NCI-H2171 (cell line): ENCODE data around the gene FAF2.

Experiments
- DNase-seq: peaks from one replicate; lab custom pipeline; 2025; lab: John Stamatoyannopoulos, UW

The FAF2 gene

GRCh38 chr5:176507911-176508310, 59.7 kb downstream of the FAF2 start:
- DNase-seq = no peak

DNA sequence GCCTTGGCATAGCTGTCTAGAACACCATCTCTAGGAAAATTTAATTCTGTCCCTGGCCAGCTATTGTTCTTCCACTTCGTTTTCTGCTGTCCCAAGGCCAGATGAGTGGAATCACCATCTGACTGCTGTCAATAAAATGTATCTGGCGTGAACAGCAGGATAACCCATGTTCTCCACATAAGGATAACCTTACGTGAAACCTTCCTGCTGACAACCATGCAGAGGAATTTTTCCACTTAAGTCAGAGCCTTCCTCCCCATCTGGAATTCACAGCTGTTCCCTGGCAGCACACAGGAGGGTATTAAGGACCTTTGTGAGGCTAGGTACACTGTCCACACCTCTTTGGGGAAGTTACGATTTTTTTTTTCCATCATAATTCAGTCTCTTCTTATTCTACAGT, 60.4 kb downstream of the FAF2 start:
- no peak for DNase-seq

- DNase-seq = no peak
These were observed 65.6 kb downstream of the FAF2 start for GRCh38 chr5:176513788-176514187.

GRCh38 chr5:176514244-176514950, 66.2 kb downstream of the FAF2 start:
- no peak for DNase-seq

- no peak for DNase-seq
These were observed 67.2 kb downstream of the FAF2 start for GRCh38 chr5:176515396-176515795.

DNA sequence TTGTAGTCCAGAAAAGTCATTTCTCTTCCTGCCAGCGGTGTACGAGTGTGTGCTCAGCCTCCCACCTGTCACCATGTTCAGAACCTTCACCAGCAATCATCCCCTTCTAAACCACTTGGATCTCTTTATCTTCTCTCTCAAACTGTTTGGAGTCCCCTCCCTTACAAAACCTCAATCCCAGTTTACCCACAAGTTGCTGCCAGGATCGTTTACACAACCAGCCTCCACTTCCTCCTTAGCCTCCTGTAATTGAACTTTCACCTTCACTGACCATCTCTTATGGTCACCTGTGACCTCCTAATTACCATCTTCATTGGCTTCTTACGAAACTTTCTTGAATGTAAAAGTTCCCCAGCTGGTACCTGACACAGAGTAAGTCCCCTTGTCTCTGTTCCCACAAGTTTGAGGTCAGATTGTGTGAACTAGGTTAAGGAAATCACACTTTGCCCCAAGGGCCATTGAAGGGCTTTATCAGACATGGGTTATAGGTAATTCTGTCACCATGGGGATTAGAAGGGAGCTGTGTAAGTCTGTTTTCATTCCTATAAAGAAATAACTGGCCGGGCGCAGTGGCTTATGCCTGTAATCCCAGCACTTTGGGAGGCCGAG, 69.0 kb downstream of the FAF2 start:
- DNase-seq = no peak

GRCh38 chr5:176519810-176520720, 71.9 kb downstream of the FAF2 start:
- DNase-seq = no peak

DNA sequence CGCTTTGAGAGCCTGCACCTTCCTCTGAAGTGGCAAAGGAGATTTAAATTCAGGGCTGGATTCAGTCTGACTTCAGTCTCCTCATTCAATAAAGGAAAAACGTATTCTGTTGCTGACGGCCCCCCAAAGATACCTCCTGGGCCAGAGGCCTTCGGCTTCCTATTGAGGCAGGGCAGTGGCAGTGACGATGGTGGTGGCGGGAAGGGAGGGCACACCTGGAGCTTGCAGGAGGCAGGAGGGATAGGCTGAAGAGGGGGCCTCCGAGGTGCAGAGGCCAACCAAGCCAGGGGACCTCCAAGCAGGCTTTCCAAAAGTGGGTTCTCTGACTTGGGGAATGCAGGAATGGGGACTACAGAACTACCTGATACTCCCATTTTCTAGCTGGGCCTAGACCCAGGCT, 73.1 kb downstream of the FAF2 start:
- no peak for DNase-seq

GRCh38 chr5:176521699-176522263, 73.6 kb downstream of the FAF2 start:
- no peak for DNase-seq

- no peak for DNase-seq
These were observed 76.0 kb downstream of the FAF2 start for GRCh38 chr5:176524138-176524537.

DNA sequence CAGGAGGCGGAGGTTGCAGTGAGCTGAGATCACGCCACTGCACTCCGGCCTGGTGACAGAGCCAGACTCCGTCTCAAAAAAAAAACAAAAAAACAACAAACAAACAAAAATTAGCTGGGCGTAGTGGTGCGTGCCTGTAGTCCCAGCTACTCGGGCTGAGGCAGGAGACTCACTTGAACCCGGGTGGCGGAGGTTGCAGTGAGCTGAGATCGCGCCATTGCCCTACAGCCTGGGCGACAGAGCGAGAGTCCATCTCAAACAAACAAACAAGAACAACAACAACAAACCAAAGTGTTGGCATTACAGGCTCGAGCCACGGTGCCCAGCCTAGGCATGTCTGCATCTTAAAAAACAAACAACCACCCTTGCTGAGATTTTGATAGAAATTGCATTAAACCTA, 76.8 kb downstream of the FAF2 start:
- no peak for DNase-seq

GRCh38 chr5:176525677-176526076, 77.5 kb downstream of the FAF2 start:
- DNase-seq = no peak

GRCh38 chr5:176526462-176526861, 78.3 kb downstream of the FAF2 start:
- no peak for DNase-seq

DNA sequence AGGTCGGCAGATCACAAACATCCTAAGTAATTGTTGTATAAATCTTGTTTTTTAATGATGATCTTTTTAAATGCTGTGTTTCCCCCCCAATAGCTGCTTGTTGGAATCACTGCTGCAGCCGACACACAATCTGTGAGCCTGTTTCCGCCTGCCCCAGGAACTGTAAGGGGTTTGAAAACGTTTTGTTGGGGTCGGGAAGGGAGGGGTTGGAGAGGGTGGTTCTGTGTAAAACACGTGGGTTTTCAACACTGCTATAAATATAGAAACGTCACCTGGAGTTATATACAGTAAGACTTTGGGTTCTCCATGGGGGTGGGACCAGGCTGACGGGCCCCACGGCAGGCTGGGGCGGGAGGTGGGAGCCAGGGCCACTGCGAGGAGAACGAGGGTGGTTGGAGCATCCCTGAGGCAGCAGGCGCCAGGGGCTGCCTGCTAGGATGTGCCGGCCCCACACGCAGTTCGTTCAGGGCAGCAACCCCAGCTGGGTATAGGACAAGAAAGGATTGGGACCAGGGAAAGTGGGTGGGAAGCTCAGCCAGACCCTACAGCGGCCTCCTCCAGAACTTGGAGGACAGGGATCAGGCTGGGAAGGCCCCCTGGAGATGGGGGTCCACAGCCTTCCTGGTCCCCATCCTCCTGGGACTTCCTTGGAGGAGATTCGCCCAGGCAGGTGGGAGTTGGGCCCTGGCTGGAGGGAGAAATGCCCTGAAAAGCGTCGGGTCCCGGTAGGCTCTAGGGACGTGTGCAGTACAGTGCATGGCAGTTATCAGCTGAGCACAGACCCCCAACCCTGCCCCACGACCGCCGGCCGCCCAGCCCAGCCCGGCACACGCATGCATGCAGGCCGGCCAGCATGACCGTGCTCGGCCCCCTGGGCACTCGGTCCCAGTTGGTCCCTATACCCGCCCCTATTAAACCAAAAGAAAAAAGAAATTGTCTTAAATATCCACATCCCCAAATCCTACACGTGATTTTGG, 79.3 kb downstream of the FAF2 start:
- DNase-seq = no peak

DNA sequence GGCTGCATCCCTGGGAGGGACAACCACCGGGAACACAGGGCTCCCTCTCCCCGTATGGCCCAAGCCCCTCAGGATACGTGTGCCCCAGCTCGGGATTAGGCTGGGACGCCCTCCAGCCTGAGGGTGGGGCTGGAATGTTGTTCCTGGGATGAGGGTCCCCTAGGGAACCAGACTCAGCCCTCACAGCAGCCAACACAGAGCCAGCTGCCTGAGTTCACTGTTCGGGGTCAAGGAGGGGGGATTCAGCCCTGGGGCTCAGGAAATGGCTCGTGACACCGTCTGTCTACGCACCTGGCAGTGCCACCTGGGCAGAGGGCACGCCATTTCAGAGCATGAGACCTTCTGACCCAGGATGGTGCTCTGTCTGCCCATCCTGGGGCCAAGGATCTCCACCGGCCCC, 80.1 kb downstream of the FAF2 start:
- no peak for DNase-seq

DNA sequence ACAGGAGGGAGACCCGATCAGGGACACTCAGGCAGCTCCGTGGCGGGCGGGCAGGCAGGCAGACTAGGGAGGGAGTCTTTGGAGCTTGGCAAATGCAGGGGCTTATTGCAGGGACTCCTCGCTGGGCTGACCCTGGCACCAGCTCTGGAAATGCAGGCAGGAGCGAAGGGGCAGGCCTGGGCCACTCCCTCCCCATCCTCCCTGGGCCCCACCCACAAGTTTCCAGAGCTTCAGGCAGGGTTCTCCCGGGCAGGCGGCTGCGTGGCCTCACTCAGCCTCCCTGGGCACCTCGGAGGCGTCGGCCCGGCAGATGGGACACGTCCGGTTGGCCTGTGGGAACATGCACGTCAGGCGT, 80.6 kb downstream of the FAF2 start:
- no peak for DNase-seq

- DNase-seq = peak; percentile 75
These were observed 81.0 kb downstream of the FAF2 start for GRCh38 chr5:176529116-176529740.

GRCh38 chr5:176529741-176530141, 81.6 kb downstream of the FAF2 start:
- no peak for DNase-seq

DNA sequence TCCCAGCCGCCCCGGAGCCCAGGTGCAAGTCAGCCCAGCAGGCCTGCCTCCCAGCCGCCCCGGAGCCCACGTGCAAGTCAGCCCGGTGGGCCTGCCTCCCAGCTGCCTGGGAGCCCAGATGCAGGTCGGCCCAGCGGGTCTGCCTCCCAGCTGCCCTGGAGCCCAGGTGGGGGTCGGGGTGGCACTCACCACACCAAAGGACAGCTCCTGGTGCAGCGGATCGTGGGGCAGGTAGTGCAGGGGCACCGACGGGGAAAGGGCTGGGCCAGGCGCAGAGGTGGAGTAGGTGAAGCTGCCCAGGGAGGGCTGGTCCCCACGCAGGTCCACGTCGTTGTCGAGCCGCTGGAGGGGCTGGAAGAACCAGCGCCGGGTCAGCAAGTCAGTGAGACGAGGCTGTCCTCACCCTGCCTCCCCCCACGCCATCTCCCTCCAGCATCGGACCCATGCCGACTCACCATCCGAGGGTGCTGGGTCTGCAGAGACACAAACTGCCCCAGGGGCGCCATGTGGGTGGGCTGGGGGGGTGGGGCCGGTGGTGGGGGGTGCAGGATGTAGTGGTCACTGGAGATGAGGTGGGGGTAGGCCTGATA, 82.3 kb downstream of the FAF2 start:
- DNase-seq = no peak
